Measurements from ENCODE around the gene EPHA3. TPM values are rescaled to one million over a fixed set of nuclear protein-coding genes. Genes with fewer than 3 reads are reported as not detected.

The EPHA3 gene
- total RNA-seq, 1 experiment from 2014 or later: 0.74 TPM

DNA sequence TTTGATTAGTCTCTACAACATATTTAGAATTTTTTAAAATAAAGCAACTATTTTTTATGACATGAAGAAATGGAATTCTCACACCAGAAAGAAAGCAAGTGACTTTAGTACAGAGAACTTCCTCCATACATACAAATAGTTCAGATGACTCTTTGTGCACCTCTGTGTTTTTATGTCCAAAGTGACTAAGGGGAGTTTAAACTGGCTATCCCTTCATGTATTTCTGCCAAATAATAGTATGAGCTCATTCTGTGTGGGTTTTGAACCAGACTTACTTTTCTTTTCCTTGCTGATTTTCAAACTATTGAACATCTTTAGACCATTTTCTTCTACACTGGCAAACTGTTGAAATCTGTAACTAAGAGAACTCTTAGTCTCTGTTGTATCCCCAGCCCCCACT, 196.3 kb downstream of the EPHA3 start (continued):
- TF ChIP-seq, protein P1, sequence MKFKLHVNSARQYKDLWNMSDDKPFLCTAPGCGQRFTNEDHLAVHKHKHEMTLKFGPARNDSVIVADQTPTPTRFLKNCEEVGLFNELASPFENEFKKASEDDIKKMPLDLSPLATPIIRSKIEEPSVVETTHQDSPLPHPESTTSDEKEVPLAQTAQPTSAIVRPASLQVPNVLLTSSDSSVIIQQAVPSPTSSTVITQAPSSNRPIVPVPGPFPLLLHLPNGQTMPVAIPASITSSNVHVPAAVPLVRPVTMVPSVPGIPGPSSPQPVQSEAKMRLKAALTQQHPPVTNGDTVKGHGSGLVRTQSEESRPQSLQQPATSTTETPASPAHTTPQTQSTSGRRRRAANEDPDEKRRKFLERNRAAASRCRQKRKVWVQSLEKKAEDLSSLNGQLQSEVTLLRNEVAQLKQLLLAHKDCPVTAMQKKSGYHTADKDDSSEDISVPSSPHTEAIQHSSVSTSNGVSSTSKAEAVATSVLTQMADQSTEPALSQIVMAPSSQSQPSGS (CRISPR knock-in tag; IDR thresholded peaks at IDR 0.05; ENCODE audit: borderline replicate concordance, low read depth): no peak
- no peak for TF ChIP-seq ATF1 (CRISPR knock-in tag; IDR thresholded peaks at IDR 0.05)
- no peak for TF ChIP-seq NR2C2 (CRISPR knock-in tag; IDR thresholded peaks at IDR 0.05)
- no peak for TF ChIP-seq TP53 (CRISPR knock-in tag; IDR thresholded peaks at IDR 0.05)
- TF ChIP-seq, protein P2, sequence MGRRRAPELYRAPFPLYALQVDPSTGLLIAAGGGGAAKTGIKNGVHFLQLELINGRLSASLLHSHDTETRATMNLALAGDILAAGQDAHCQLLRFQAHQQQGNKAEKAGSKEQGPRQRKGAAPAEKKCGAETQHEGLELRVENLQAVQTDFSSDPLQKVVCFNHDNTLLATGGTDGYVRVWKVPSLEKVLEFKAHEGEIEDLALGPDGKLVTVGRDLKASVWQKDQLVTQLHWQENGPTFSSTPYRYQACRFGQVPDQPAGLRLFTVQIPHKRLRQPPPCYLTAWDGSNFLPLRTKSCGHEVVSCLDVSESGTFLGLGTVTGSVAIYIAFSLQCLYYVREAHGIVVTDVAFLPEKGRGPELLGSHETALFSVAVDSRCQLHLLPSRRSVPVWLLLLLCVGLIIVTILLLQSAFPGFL (CRISPR knock-in tag; IDR thresholded peaks at IDR 0.05; ENCODE audit: borderline replicate concordance): no peak
- TF ChIP-seq, protein P3, sequence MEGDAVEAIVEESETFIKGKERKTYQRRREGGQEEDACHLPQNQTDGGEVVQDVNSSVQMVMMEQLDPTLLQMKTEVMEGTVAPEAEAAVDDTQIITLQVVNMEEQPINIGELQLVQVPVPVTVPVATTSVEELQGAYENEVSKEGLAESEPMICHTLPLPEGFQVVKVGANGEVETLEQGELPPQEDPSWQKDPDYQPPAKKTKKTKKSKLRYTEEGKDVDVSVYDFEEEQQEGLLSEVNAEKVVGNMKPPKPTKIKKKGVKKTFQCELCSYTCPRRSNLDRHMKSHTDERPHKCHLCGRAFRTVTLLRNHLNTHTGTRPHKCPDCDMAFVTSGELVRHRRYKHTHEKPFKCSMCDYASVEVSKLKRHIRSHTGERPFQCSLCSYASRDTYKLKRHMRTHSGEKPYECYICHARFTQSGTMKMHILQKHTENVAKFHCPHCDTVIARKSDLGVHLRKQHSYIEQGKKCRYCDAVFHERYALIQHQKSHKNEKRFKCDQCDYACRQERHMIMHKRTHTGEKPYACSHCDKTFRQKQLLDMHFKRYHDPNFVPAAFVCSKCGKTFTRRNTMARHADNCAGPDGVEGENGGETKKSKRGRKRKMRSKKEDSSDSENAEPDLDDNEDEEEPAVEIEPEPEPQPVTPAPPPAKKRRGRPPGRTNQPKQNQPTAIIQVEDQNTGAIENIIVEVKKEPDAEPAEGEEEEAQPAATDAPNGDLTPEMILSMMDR (IDR thresholded peaks at IDR 0.05): no peak
- TF ChIP-seq, protein P4, sequence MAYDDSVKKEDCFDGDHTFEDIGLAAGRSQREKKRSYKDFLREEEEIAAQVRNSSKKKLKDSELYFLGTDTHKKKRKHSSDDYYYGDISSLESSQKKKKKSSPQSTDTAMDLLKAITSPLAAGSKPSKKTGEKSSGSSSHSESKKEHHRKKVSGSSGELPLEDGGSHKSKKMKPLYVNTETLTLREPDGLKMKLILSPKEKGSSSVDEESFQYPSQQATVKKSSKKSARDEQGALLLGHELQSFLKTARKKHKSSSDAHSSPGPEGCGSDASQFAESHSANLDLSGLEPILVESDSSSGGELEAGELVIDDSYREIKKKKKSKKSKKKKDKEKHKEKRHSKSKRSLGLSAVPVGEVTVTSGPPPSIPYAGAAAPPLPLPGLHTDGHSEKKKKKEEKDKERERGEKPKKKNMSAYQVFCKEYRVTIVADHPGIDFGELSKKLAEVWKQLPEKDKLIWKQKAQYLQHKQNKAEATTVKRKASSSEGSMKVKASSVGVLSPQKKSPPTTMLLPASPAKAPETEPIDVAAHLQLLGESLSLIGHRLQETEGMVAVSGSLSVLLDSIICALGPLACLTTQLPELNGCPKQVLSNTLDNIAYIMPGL (CRISPR knock-in tag; IDR thresholded peaks at IDR 0.05): no peak
- TF ChIP-seq, protein P5, sequence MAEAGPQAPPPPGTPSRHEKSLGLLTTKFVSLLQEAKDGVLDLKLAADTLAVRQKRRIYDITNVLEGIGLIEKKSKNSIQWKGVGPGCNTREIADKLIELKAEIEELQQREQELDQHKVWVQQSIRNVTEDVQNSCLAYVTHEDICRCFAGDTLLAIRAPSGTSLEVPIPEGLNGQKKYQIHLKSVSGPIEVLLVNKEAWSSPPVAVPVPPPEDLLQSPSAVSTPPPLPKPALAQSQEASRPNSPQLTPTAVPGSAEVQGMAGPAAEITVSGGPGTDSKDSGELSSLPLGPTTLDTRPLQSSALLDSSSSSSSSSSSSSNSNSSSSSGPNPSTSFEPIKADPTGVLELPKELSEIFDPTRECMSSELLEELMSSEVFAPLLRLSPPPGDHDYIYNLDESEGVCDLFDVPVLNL (CRISPR knock-in tag; IDR thresholded peaks at IDR 0.05; ENCODE audit: borderline replicate concordance, low read depth): no peak
- TF ChIP-seq SP1 (CRISPR knock-in tag; conservative IDR thresholded peaks at IDR 0.05): no peak
- TF ChIP-seq, protein P6, sequence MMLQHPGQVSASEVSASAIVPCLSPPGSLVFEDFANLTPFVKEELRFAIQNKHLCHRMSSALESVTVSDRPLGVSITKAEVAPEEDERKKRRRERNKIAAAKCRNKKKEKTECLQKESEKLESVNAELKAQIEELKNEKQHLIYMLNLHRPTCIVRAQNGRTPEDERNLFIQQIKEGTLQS (CRISPR knock-in tag; conservative IDR thresholded peaks at IDR 0.05): no peak
- TF ChIP-seq, protein P7, sequence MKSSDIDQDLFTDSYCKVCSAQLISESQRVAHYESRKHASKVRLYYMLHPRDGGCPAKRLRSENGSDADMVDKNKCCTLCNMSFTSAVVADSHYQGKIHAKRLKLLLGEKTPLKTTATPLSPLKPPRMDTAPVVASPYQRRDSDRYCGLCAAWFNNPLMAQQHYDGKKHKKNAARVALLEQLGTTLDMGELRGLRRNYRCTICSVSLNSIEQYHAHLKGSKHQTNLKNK (CRISPR knock-in tag; IDR thresholded peaks at IDR 0.05): no peak

DNA sequence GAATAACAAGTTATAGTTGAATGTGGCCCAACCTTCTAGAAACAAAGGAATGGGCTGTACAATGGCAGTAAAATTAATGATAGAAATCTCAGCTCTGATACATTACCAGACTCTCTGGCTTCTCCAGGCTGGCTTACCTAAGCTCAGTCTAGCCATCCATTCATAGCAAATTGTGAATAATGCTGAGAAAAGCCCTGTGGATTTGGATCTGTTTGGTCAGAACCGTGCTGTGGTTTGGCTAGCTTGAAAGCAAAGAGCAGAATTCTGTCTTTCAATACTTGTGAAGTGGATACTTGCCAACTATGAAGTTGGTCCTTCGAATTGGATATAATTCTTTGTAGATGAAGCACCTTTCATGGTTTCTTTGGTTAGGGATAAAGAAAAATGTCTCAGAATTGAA, 199.1 kb downstream of the EPHA3 start:
- no peaks in the 10 kb centered on the region for H3K27me3 Mint-ChIP-seq (ENCODE audit: low read depth)
- ATAC-seq: no peak
- ChIA-PET CTCF (no interaction called here), POLR2A (no interaction called here)
- H3K27ac Mint-ChIP-seq: no peak overlapping the region
- H3K36me3 Mint-ChIP-seq: no peaks in the 10 kb centered on the region
- DNase-seq (ENCODE audit: low spot score): no peak
- no peaks in the 10 kb centered on the region for H3K4me1 Mint-ChIP-seq
- H3K9me3 Mint-ChIP-seq: no peaks in the 10 kb centered on the region
- H3K4me3 Mint-ChIP-seq: no peak overlapping the region
- TF ChIP-seq ZNF423 (CRISPR knock-in tag; IDR thresholded peaks at IDR 0.05) (no peak), OVOL2 (CRISPR knock-in tag; IDR thresholded peaks at IDR 0.05; ENCODE audit: borderline replicate concordance) (no peak), NFE2L1 (CRISPR knock-in tag; IDR thresholded peaks at IDR 0.05) (no peak), EMX1 (CRISPR knock-in tag; IDR thresholded peaks at IDR 0.05) (no peak), ZNF416 (CRISPR knock-in tag; IDR thresholded peaks at IDR 0.05) (no peak)
- TF ChIP-seq, protein P1 (CRISPR knock-in tag; IDR thresholded peaks at IDR 0.05; ENCODE audit: borderline replicate concordance, low read depth): no peak
- TF ChIP-seq, protein P8, sequence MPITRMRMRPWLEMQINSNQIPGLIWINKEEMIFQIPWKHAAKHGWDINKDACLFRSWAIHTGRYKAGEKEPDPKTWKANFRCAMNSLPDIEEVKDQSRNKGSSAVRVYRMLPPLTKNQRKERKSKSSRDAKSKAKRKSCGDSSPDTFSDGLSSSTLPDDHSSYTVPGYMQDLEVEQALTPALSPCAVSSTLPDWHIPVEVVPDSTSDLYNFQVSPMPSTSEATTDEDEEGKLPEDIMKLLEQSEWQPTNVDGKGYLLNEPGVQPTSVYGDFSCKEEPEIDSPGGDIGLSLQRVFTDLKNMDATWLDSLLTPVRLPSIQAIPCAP (CRISPR knock-in tag; IDR thresholded peaks at IDR 0.05): no peak
- TF ChIP-seq, protein P9, sequence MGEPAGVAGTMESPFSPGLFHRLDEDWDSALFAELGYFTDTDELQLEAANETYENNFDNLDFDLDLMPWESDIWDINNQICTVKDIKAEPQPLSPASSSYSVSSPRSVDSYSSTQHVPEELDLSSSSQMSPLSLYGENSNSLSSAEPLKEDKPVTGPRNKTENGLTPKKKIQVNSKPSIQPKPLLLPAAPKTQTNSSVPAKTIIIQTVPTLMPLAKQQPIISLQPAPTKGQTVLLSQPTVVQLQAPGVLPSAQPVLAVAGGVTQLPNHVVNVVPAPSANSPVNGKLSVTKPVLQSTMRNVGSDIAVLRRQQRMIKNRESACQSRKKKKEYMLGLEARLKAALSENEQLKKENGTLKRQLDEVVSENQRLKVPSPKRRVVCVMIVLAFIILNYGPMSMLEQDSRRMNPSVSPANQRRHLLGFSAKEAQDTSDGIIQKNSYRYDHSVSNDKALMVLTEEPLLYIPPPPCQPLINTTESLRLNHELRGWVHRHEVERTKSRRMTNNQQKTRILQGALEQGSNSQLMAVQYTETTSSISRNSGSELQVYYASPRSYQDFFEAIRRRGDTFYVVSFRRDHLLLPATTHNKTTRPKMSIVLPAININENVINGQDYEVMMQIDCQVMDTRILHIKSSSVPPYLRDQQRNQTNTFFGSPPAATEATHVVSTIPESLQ (CRISPR knock-in tag; IDR thresholded peaks at IDR 0.05): no peak
- TF ChIP-seq, protein P10, sequence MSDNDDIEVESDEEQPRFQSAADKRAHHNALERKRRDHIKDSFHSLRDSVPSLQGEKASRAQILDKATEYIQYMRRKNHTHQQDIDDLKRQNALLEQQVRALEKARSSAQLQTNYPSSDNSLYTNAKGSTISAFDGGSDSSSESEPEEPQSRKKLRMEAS (CRISPR knock-in tag; IDR thresholded peaks at IDR 0.05): no peak
- TF ChIP-seq, protein P11, sequence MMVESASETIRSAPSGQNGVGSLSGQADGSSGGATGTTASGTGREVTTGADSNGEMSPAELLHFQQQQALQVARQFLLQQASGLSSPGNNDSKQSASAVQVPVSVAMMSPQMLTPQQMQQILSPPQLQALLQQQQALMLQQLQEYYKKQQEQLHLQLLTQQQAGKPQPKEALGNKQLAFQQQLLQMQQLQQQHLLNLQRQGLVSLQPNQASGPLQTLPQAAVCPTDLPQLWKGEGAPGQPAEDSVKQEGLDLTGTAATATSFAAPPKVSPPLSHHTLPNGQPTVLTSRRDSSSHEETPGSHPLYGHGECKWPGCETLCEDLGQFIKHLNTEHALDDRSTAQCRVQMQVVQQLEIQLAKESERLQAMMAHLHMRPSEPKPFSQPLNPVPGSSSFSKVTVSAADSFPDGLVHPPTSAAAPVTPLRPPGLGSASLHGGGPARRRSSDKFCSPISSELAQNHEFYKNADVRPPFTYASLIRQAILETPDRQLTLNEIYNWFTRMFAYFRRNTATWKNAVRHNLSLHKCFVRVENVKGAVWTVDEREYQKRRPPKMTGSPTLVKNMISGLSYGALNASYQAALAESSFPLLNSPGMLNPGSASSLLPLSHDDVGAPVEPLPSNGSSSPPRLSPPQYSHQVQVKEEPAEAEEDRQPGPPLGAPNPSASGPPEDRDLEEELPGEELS (CRISPR knock-in tag; IDR thresholded peaks at IDR 0.05): no peak

All from WTC11 (cell line).